H9 (cell line): ENCODE data around the gene GLRX3. TPM values are rescaled to one million over a fixed set of nuclear protein-coding genes. Genes with fewer than 3 reads are reported as not detected.
"Not testable (repeated sequence)": the region's sequence is repeated elsewhere in the genome, so short reads cannot be mapped to it uniquely, and the experiment has no call there.

Experiments
- DNase-seq: peaks from one replicate; pipeline ENCODE4 v3.0.0-alpha.2; 2017
- H2AFZ ChIP-seq: one replicate; pipeline ENCODE4 v1.6.1; 2013; ENCODE audit warnings: mild to moderate bottlenecking, low read length, control low read depth, moderate library complexity
- H2AK5ac ChIP-seq: 2 replicates; pipeline ENCODE4 v1.6.1; 2013; ENCODE audit warnings: low read length, control low read depth, mixed read lengths; ENCODE audit not compliant: insufficient read length
- H2BK120ac ChIP-seq: one replicate; pipeline ENCODE4 v1.6.1; 2013; ENCODE audit warnings: low read depth, mild to moderate bottlenecking, low read length, control low read depth, inconsistent platforms; ENCODE audit not compliant: poor library complexity, severe bottlenecking
- H2BK12ac ChIP-seq: 2 replicates; pipeline ENCODE4 v1.6.1; 2013; ENCODE audit warnings: low read length, control low read depth, mixed read lengths, low read depth; ENCODE audit not compliant: insufficient read length
- H2BK15ac ChIP-seq: 2 replicates; pipeline ENCODE4 v1.6.1; 2013; ENCODE audit warnings: low read depth, low read length, control low read depth
- H2BK20ac ChIP-seq: one replicate; pipeline ENCODE4 v1.6.1; 2013; ENCODE audit warnings: low read depth, mild to moderate bottlenecking, low read length, control low read depth, inconsistent platforms; ENCODE audit not compliant: poor library complexity, severe bottlenecking
- H2BK5ac ChIP-seq: 2 replicates; pipeline ENCODE4 v1.6.1; 2013; ENCODE audit warnings: low read length, control low read depth, mixed read lengths; ENCODE audit not compliant: insufficient read length
- H3K14ac ChIP-seq: 2 replicates; pipeline ENCODE4 v1.6.1; 2013; ENCODE audit warnings: low read length, control low read depth; ENCODE audit not compliant: insufficient read depth
- H3K18ac ChIP-seq: 2 replicates; pipeline ENCODE4 v1.6.1; 2013; ENCODE audit warnings: low read depth, mild to moderate bottlenecking, mixed read lengths, low read length, control low read depth; ENCODE audit not compliant: insufficient read length
- H3K23ac ChIP-seq: 2 replicates; pipeline ENCODE4 v1.6.1; 2013; ENCODE audit warnings: low read length, control low read depth, mixed read lengths, low read depth; ENCODE audit not compliant: insufficient read length
- H3K23me2 ChIP-seq: 2 replicates; pipeline ENCODE4 v1.6.1; 2013; ENCODE audit warnings: low read depth, mild to moderate bottlenecking, mixed read lengths, low read length, control low read depth; ENCODE audit not compliant: insufficient read length, poor library complexity, severe bottlenecking
- H3K27ac ChIP-seq: 2 replicates; pipeline ENCODE4 v1.5.1; 2013; ENCODE audit warnings: low read length, control low read depth, mixed read lengths, low read depth; ENCODE audit not compliant: insufficient read length
- H3K27me3 ChIP-seq: 2 replicates; pipeline ENCODE4 v1.6.1; 2013; ENCODE audit warnings: low read length, control low read depth, inconsistent platforms; ENCODE audit not compliant: insufficient read depth
- H3K4ac ChIP-seq: 2 replicates; pipeline ENCODE4 v1.6.1; 2013; ENCODE audit warnings: low read depth, mild to moderate bottlenecking, control low read depth, inconsistent platforms, low read length, moderate library complexity
- H3K4me1 ChIP-seq: 2 replicates; pipeline ENCODE4 v1.6.1; 2013; ENCODE audit warnings: low read length, control low read depth, inconsistent platforms; ENCODE audit not compliant: insufficient read depth
- H3K4me2 ChIP-seq: 2 replicates; pipeline ENCODE4 v1.6.1; 2013; ENCODE audit warnings: low read length, control low read depth, mixed read lengths; ENCODE audit not compliant: insufficient read length, insufficient read depth
- H3K56ac ChIP-seq: 2 replicates; pipeline ENCODE4 v1.6.1; 2013; ENCODE audit warnings: low read depth, mild to moderate bottlenecking, mixed read lengths, low read length, control low read depth; ENCODE audit not compliant: insufficient read length
- H3K79me1 ChIP-seq: 2 replicates; pipeline ENCODE4 v1.6.1; 2013; ENCODE audit warnings: low read depth, mild to moderate bottlenecking, moderate library complexity, low read length, control low read depth, inconsistent platforms; ENCODE audit not compliant: insufficient read depth, poor library complexity, severe bottlenecking
- H3K79me2 ChIP-seq: 2 replicates; pipeline ENCODE4 v1.6.1; 2013; ENCODE audit warnings: low read length, control low read depth, inconsistent platforms; ENCODE audit not compliant: insufficient read depth
- H3K9ac ChIP-seq: 2 replicates; pipeline ENCODE4 v1.6.1; 2013; ENCODE audit warnings: low read length, control low read depth, mixed read lengths; ENCODE audit not compliant: insufficient read length; ENCODE audit errors: extremely low read depth
- H3K9me3 ChIP-seq: one replicate; pipeline ENCODE4 v1.6.1; 2013; ENCODE audit warnings: low read depth, low read length, inconsistent platforms; ENCODE audit not compliant: control insufficient read depth
- H3T11ph ChIP-seq: one replicate; pipeline ENCODE4 v1.6.1; 2013; ENCODE audit warnings: mild to moderate bottlenecking, low read length, control low read depth, inconsistent platforms
- H4K20me1 ChIP-seq: one replicate; pipeline ENCODE4 v1.6.1; 2013; ENCODE audit not compliant: control insufficient read depth, insufficient read length, insufficient read depth
- H4K5ac ChIP-seq: 2 replicates; pipeline ENCODE4 v1.6.1; 2013; ENCODE audit warnings: low read depth, mild to moderate bottlenecking, mixed read lengths, low read length, control low read depth; ENCODE audit not compliant: insufficient read length
- H4K8ac ChIP-seq: replicated peaks from 2 replicates; pipeline ENCODE4 v1.6.1; 2013; ENCODE audit warnings: low read length, control low read depth, mixed read lengths, low read depth; ENCODE audit not compliant: insufficient read length
- H4K91ac ChIP-seq: 2 replicates; pipeline ENCODE4 v1.6.1; 2013; ENCODE audit warnings: low read depth, mild to moderate bottlenecking, moderate library complexity, mixed read lengths, low read length, control low read depth; ENCODE audit not compliant: insufficient read length
- H3K27ac Mint-ChIP-seq, 3 experiments: 2 replicates in 2 of 3; 3 replicates in 1 of 3; pipeline ENCODE4 v1.8.0; 2020 to 2021; ENCODE audit warnings: mixed read lengths in 3 of 3, mild to moderate bottlenecking in 1 of 3, moderate library complexity in 1 of 3
- H3K27me3 Mint-ChIP-seq: 2 replicates; pipeline ENCODE4 v1.8.0; 2021; ENCODE audit warnings: low read depth, mild to moderate bottlenecking, moderate library complexity, mixed read lengths
- H3K36me3 Mint-ChIP-seq, 3 experiments: 2 replicates in 2 of 3; 3 replicates in 1 of 3; pipeline ENCODE4 v1.8.0; 2020 to 2021; ENCODE audit warnings: low read depth in 3 of 3, mixed read lengths in 3 of 3; ENCODE audit not compliant: insufficient read depth in 1 of 3
- H3K4me1 Mint-ChIP-seq, 2 experiments: 2 replicates each; pipeline ENCODE4 v1.8.0; 2020; ENCODE audit warnings: mixed read lengths in 2 of 2
- H3K4me3 Mint-ChIP-seq, 2 experiments: 2 replicates in 1 of 2; 3 replicates in 1 of 2; pipeline ENCODE4 v1.8.0; 2020 to 2021; ENCODE audit warnings: mild to moderate bottlenecking in 2 of 2, mixed read lengths in 2 of 2, moderate library complexity in 1 of 2
- H3K9me3 Mint-ChIP-seq, 2 experiments: 2 replicates in 1 of 2; 3 replicates in 1 of 2; pipeline ENCODE4 v1.8.0; 2020; ENCODE audit warnings: mild to moderate bottlenecking in 2 of 2, mixed read lengths in 2 of 2, moderate library complexity in 1 of 2
- WGBS: extraction: QIAGEN DNeasy Blood & Tissue Kit; methylation state at CpG from one replicate; pipeline ENCODE4 v1.1.7; 2013; ENCODE audit warnings: missing lambda C conversion rate, low lambda C conversion rate, mixed read lengths; ENCODE audit not compliant: insufficient read length; ENCODE audit errors: extremely low coverage; 5-methylcytosine and 5-hydroxymethylcytosine counted together
- total RNA-seq: library from RNA; stranded (reverse); gene quantifications from 2 replicates; pipeline ENCODE4 v1.2.1, GENCODE V29; 2021
- TF ChIP-seq, protein P1 (sequence below): fragments of 200-600 bp; sonication (generic); conservative IDR thresholded peaks from 3 replicates; pipeline ENCODE4 v1.8.0; 2021; ENCODE audit warnings: antibody characterized with exemption, mild to moderate bottlenecking

GLRX3 gene
- total RNA-seq, 1 experiment from 2014 or later, result 139 TPM

GRCh38 chr10:130201043-130201380, 64.8 kb downstream of the GLRX3 start:
- no peaks in the 10 kb centered on the region for H3K9me3 Mint-ChIP-seq
- H3K4ac ChIP-seq, result no peak overlapping the region
- no peaks in the 10 kb centered on the region for H3K4me1 Mint-ChIP-seq
- no peaks in the 10 kb centered on the region for H3K27me3 ChIP-seq
- H2AFZ ChIP-seq, result no peak overlapping the region
- no peak overlapping the region for H3K4me2 ChIP-seq
- H2BK12ac ChIP-seq, result no peak overlapping the region
- no peaks in the 10 kb centered on the region for H4K20me1 ChIP-seq
- no peaks in the 10 kb centered on the region for H3K79me1 ChIP-seq
- H3K14ac ChIP-seq, result no peak overlapping the region
- no peaks in the 10 kb centered on the region for H3K79me2 ChIP-seq
- no CpG with 5 or more reads among the region's 8 CpGs for WGBS
- TF ChIP-seq, protein P1, sequence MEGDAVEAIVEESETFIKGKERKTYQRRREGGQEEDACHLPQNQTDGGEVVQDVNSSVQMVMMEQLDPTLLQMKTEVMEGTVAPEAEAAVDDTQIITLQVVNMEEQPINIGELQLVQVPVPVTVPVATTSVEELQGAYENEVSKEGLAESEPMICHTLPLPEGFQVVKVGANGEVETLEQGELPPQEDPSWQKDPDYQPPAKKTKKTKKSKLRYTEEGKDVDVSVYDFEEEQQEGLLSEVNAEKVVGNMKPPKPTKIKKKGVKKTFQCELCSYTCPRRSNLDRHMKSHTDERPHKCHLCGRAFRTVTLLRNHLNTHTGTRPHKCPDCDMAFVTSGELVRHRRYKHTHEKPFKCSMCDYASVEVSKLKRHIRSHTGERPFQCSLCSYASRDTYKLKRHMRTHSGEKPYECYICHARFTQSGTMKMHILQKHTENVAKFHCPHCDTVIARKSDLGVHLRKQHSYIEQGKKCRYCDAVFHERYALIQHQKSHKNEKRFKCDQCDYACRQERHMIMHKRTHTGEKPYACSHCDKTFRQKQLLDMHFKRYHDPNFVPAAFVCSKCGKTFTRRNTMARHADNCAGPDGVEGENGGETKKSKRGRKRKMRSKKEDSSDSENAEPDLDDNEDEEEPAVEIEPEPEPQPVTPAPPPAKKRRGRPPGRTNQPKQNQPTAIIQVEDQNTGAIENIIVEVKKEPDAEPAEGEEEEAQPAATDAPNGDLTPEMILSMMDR, result no peak
- no peaks in the 10 kb centered on the region for H3K23me2 ChIP-seq
- peak overlapping the region in 1 of 3 experiments; percentile 49; a peak in 2 of 7 replicates for H3K27ac Mint-ChIP-seq
- peaks cover 4% of the 10 kb centered on the region; the same call in 1 of the 2 replicates for H3K27me3 Mint-ChIP-seq
- H2BK5ac ChIP-seq, result no peak overlapping the region
- H3K27ac ChIP-seq, result no peak overlapping the region
- no peak overlapping the region for H2BK20ac ChIP-seq
- H3T11ph ChIP-seq, result no peak overlapping the region
- H2BK120ac ChIP-seq, result no peak overlapping the region
- no peak for DNase-seq
- H3K4me3 Mint-ChIP-seq, result no peak overlapping the region
- H3K18ac ChIP-seq, result no peak overlapping the region
- no peak overlapping the region for H4K5ac ChIP-seq
- no peak overlapping the region for H3K56ac ChIP-seq
- no peak overlapping the region for H2AK5ac ChIP-seq
- H3K23ac ChIP-seq, result no peak overlapping the region
- no peak overlapping the region for H4K91ac ChIP-seq
- H2BK15ac ChIP-seq, result no peak overlapping the region
- no peak overlapping the region for H3K9ac ChIP-seq
- no peaks in the 10 kb centered on the region for H3K4me1 ChIP-seq
- H4K8ac ChIP-seq, result no peak overlapping the region
- no peaks in the 10 kb centered on the region; a peak in 1 of 7 replicates for H3K36me3 Mint-ChIP-seq
- H3K9me3 ChIP-seq, result no peaks in the 10 kb centered on the region

DNA sequence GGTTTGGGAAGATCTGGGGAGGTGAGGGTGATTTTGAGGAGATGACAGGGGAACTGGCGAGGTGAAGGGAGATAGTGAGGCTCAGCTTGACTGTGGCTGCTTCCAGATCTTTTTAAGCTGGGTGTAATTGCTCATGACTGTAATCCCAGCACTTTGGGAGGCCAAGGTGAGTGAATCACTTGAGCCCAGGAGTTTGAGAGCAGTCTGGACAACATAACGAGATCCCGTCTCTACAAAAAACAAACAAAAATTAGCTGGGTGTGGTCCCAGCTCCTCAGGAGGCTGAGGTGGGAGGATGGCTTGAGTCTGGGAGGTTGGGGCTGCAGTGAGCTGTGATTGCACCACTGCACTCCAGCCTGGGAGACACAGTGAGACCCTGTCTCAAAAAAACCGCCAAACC, 66.0 kb downstream of the GLRX3 start:
- H4K91ac ChIP-seq, H3K27ac Mint-ChIP-seq, H3K9ac ChIP-seq, H2BK120ac ChIP-seq, H4K8ac ChIP-seq, H2AK5ac ChIP-seq, H3K23me2 ChIP-seq, H3K79me1 ChIP-seq, H3K14ac ChIP-seq, H3K4me2 ChIP-seq, H2AFZ ChIP-seq, H3T11ph ChIP-seq, H3K79me2 ChIP-seq, H3K4me1 Mint-ChIP-seq, H3K27ac ChIP-seq, H3K23ac ChIP-seq, H4K20me1 ChIP-seq, H3K27me3 ChIP-seq, H3K9me3 ChIP-seq, H3K4me3 Mint-ChIP-seq, H2BK12ac ChIP-seq, H3K4ac ChIP-seq, H3K27me3 Mint-ChIP-seq, H3K4me1 ChIP-seq, DNase-seq, H2BK5ac ChIP-seq, H4K5ac ChIP-seq, H3K9me3 Mint-ChIP-seq, H2BK15ac ChIP-seq, H2BK20ac ChIP-seq, H3K18ac ChIP-seq, H3K56ac ChIP-seq, H3K36me3 Mint-ChIP-seq: not testable (repeated sequence)
- no CpG with 5 or more reads among the region's 4 CpGs for WGBS
